Esophagus muscularis mucosa (tissue), 3 donors: ENCODE data around the gene HPS4.

Experiments
- POLR2A ChIP-seq: fragments of 450-650 bp; IDR thresholded peaks from one replicate; pipeline ENCODE4 v1.6.1; 2017; ENCODE audit warnings: antibody characterized with exemption, moderate library complexity, mild to moderate bottlenecking, low read depth
- TF ChIP-seq, protein P1 (sequence below), 3 experiments: fragments of 200-600 bp in 2 of 3; fragments of 450-650 bp in 1 of 3; sonication (generic) in 2 of 3; IDR thresholded peaks; one replicate each; pipeline ENCODE4 v1.5.1; 2017 to 2019; ENCODE audit warnings: antibody characterized with exemption in 3 of 3, mild to moderate bottlenecking in 2 of 3, moderate library complexity in 1 of 3

DNA sequence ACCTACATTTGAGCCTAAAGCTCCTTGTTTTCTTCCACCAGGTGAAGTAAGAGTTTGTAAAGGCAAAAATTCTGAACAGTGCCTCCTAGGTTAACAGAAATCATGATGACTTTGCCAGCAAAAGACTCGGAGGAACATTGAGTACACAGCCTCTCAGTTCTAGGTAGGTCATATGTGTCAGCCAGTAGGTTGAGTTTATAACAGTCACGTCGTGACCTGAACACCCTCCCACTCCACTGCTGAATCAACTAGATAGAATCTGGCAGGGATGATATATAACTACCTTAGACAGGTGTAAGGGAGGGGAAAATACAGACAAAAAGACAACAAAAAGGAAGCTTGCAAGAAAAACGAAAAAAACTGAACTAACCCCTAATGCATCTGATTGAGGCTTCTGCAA lies 67.3 kb downstream of the HPS4 start:
- TF ChIP-seq, protein P1, sequence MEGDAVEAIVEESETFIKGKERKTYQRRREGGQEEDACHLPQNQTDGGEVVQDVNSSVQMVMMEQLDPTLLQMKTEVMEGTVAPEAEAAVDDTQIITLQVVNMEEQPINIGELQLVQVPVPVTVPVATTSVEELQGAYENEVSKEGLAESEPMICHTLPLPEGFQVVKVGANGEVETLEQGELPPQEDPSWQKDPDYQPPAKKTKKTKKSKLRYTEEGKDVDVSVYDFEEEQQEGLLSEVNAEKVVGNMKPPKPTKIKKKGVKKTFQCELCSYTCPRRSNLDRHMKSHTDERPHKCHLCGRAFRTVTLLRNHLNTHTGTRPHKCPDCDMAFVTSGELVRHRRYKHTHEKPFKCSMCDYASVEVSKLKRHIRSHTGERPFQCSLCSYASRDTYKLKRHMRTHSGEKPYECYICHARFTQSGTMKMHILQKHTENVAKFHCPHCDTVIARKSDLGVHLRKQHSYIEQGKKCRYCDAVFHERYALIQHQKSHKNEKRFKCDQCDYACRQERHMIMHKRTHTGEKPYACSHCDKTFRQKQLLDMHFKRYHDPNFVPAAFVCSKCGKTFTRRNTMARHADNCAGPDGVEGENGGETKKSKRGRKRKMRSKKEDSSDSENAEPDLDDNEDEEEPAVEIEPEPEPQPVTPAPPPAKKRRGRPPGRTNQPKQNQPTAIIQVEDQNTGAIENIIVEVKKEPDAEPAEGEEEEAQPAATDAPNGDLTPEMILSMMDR (IDR thresholded peaks at IDR 0.05) = no peak
- no peak for TF ChIP-seq POLR2A
